Measurements from ENCODE around the gene RHOD.

RHOD gene

DNA sequence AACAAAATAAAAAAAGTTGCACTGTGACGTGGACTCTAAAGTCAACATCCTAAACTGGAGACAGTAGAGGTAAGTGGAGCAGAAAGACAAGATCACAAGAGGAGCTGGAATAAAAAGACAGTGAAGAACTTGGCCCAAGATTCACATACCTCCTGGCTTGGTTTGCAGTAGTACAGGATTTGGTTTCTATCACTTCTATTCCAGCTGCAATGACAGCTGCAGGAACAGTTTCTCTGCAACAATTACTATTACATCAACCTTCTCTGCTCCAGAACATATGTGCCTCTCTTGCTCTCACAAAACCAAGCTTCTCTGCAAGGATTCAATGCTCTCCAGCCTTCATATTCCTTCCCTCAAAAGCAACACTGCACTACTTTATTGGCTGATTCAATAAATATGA lies 54.6 kb downstream of the RHOD start:
- H3K4me1 ChIP-seq (ENCODE audit: control insufficient read depth in 2 of 2, insufficient read depth in 2 of 2, low read length in 2 of 2), result peaks cover 3 to 5% of the 10 kb centered on the region in 2 donors
- H3K9ac ChIP-seq (ENCODE audit: low read depth in 1 of 2, low read length in 2 of 2), result no peak overlapping the region
- H3K4me3 ChIP-seq (ENCODE audit: low read length in 2 of 2), result no peak overlapping the region
- no peaks in the 10 kb centered on the region for H3K9me3 ChIP-seq (ENCODE audit: control insufficient read depth in 2 of 2, low read length in 2 of 2)
- H3K27ac ChIP-seq (ENCODE audit: low read depth in 2 of 2, low read length in 2 of 2), result no peak overlapping the region
- H3K27me3 ChIP-seq (ENCODE audit: control insufficient read depth in 2 of 2, insufficient read depth in 2 of 2, low read length in 2 of 2), result no peaks in the 10 kb centered on the region
- no peaks in the 10 kb centered on the region for H3K36me3 ChIP-seq (ENCODE audit: control insufficient read depth in 2 of 2, insufficient read depth in 2 of 2, low read length in 2 of 2)

DNA sequence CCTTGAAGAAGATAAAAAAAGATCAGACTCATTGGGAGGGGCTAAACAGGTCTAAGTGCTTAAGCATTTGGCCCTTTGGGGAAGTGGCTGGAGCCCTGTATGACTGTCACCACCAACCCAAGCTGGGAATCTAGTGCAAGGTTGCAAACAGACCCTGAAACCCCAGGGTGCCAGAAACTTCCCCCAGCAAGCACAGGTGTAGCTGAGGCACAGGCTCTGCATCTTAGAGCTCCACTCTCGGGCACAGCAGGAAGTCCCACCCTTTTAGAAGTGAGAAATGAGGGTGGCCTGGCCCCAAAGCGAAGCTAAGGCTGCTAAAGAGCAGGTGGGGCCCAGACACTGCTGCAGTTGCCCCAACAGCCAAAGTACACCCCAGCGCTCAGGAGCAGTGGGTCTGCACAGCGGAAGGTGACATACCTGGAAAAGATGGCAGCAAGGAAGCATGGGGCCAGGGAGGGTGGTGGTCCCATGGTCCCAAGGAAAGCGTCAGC lies 56.6 kb downstream of the RHOD start:
- H3K4me1 ChIP-seq (ENCODE audit: control insufficient read depth in 2 of 2, insufficient read depth in 2 of 2, low read length in 2 of 2), result peaks cover 3 to 5% of the 10 kb centered on the region in 2 donors
- H3K36me3 ChIP-seq (ENCODE audit: control insufficient read depth in 2 of 2, insufficient read depth in 2 of 2, low read length in 2 of 2), result no peaks in the 10 kb centered on the region
- H3K27ac ChIP-seq (ENCODE audit: low read depth in 2 of 2, low read length in 2 of 2), result peak overlapping the region in 1 of 2 donors; percentile 38
- no peaks in the 10 kb centered on the region for H3K9me3 ChIP-seq (ENCODE audit: control insufficient read depth in 2 of 2, low read length in 2 of 2)
- no peaks in the 10 kb centered on the region for H3K27me3 ChIP-seq (ENCODE audit: control insufficient read depth in 2 of 2, insufficient read depth in 2 of 2, low read length in 2 of 2)
- no peak overlapping the region for H3K9ac ChIP-seq (ENCODE audit: low read depth in 1 of 2, low read length in 2 of 2)
- H3K4me3 ChIP-seq (ENCODE audit: low read length in 2 of 2), result no peak overlapping the region

DNA sequence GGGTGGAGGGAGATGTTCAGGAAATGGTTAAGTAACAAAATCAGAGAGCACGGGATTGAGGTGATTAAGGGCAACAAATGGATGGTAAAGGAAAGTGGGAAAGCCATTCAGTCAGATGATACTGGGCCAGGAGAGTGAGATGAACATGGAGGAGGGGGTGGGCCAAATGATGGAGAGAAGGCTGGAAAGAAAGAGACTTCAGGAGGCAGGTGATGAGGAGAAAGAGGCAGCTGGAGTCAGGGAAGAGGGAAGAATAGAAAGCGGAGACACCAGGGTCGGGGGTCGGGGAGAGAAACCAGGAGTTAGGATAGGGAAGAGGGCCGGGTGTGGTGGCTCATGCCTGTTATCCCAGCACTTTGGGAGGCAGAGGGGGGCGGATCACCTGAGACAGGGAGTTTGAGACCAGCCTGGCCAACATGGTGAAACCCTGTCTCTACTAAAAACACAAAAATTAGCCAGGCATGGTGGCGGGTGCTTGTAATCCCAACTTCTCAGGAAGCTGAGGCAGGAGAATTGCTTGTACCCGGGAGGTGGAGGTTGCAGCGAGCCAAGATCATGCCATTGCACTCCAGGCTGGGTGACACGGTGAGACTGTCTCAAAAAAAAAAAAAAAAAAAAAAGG lies 57.7 kb downstream of the RHOD start:
- peaks cover 3 to 5% of the 10 kb centered on the region in 2 donors for H3K4me1 ChIP-seq (ENCODE audit: control insufficient read depth in 2 of 2, insufficient read depth in 2 of 2, low read length in 2 of 2)
- H3K27me3 ChIP-seq (ENCODE audit: control insufficient read depth in 2 of 2, insufficient read depth in 2 of 2, low read length in 2 of 2), result no peaks in the 10 kb centered on the region
- no peak overlapping the region for H3K9ac ChIP-seq (ENCODE audit: low read depth in 1 of 2, low read length in 2 of 2)
- H3K27ac ChIP-seq (ENCODE audit: low read depth in 2 of 2, low read length in 2 of 2), result no peak overlapping the region
- H3K36me3 ChIP-seq (ENCODE audit: control insufficient read depth in 2 of 2, insufficient read depth in 2 of 2, low read length in 2 of 2), result no peaks in the 10 kb centered on the region
- no peak overlapping the region for H3K4me3 ChIP-seq (ENCODE audit: low read length in 2 of 2)
- H3K9me3 ChIP-seq (ENCODE audit: control insufficient read depth in 2 of 2, low read length in 2 of 2), result no peaks in the 10 kb centered on the region

DNA sequence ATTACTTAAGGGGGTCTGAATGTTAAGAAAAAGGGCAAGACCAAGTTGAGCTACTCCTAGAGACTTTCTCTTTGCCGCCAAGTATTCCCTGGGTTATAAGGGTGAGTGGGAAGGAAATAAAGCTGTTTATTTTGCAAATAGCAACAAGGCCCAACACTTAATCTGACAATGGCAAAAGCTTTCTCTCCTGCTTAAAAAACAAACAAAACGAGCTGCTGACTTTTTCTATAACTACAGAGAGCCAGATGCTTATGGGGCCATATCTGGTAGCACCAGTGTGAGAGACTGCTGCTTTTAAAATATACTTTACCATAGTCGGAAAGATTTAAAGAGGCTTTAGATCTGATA lies 60.1 kb downstream of the RHOD start:
- no peaks in the 10 kb centered on the region for H3K36me3 ChIP-seq (ENCODE audit: control insufficient read depth in 2 of 2, insufficient read depth in 2 of 2, low read length in 2 of 2)
- H3K27ac ChIP-seq (ENCODE audit: low read depth in 2 of 2, low read length in 2 of 2), result no peak overlapping the region
- H3K9me3 ChIP-seq (ENCODE audit: control insufficient read depth in 2 of 2, low read length in 2 of 2), result no peaks in the 10 kb centered on the region
- H3K4me1 ChIP-seq (ENCODE audit: control insufficient read depth in 2 of 2, insufficient read depth in 2 of 2, low read length in 2 of 2), result peaks cover 5 to 11% of the 10 kb centered on the region in 2 donors
- no peaks in the 10 kb centered on the region for H3K27me3 ChIP-seq (ENCODE audit: control insufficient read depth in 2 of 2, insufficient read depth in 2 of 2, low read length in 2 of 2)
- peak overlapping the region in 1 of 2 donors; percentile 17 for H3K9ac ChIP-seq (ENCODE audit: low read depth in 1 of 2, low read length in 2 of 2)
- H3K4me3 ChIP-seq (ENCODE audit: low read length in 2 of 2), result no peak overlapping the region

DNA sequence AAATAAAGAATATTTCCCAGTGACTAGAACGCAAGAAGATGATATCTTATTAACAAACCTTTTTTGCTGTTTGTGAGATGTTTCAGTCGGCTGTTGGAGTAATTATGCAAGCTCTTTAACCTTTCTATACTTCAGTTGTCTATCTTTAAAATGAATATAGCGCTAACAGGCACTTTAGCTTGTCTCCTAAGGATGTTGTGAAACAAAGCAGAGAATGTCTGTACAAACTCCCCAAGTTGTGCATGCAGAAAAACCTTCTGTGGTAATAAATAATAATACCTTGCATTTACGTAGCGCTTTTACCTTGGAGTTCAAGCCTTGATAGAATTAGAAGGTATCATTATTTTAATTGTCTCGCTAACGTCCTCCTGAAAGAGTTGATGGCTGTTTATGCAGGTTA lies 60.5 kb downstream of the RHOD start:
- Histone ChIP-seq H3K27me3 (ENCODE audit: control insufficient read depth in 2 of 2, insufficient read depth in 2 of 2, low read length in 2 of 2) (no peaks in the 10 kb centered on the region), H3K9me3 (ENCODE audit: control insufficient read depth in 2 of 2, low read length in 2 of 2) (no peaks in the 10 kb centered on the region), H3K9ac (ENCODE audit: low read depth in 1 of 2, low read length in 2 of 2) (peak overlapping the region; percentile 63 to 96), H3K4me3 (ENCODE audit: low read length in 2 of 2) (peak overlapping the region; percentile 67 to 69), H3K27ac (ENCODE audit: low read depth in 2 of 2, low read length in 2 of 2) (peak overlapping the region in 1 of 2 donors; percentile 96), H3K36me3 (ENCODE audit: control insufficient read depth in 2 of 2, insufficient read depth in 2 of 2, low read length in 2 of 2) (no peaks in the 10 kb centered on the region), H3K4me1 (ENCODE audit: control insufficient read depth in 2 of 2, insufficient read depth in 2 of 2, low read length in 2 of 2) (peaks cover 5 to 14% of the 10 kb centered on the region in 2 donors)

DNA sequence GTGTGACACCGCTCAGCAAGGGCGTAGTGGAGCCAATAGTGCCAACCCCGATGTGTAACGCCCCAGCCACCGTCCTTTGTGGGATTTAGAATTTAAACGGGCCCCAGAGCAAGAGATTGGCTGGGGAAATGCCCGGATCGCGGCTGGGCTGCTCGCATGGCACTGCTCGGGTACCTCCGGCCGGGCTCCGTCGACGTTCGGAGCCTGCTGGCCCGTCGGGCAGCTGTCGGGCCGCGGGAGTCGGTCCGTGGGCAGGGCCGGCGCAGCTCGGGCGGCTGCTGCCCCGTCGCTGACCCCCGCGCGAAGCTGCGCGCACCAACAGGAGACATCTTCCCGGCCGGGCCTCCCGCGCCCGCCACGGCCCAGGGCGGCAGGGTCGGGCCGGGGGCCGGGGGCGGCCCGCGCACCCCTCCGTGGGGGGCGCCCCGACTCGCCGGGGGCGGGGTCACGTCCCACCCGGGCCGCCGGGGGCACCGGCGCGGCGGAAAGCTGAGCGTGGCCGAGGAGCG lies 61.1 kb downstream of the RHOD start:
- Histone ChIP-seq H3K27ac (ENCODE audit: low read depth in 2 of 2, low read length in 2 of 2) (peak overlapping the region; percentile 95 to 96), H3K9ac (ENCODE audit: low read depth in 1 of 2, low read length in 2 of 2) (peak overlapping the region; percentile 63 to 96), H3K4me1 (ENCODE audit: control insufficient read depth in 2 of 2, insufficient read depth in 2 of 2, low read length in 2 of 2) (peaks cover 5 to 14% of the 10 kb centered on the region in 2 donors), H3K9me3 (ENCODE audit: control insufficient read depth in 2 of 2, low read length in 2 of 2) (no peaks in the 10 kb centered on the region), H3K36me3 (ENCODE audit: control insufficient read depth in 2 of 2, insufficient read depth in 2 of 2, low read length in 2 of 2) (no peaks in the 10 kb centered on the region), H3K27me3 (ENCODE audit: control insufficient read depth in 2 of 2, insufficient read depth in 2 of 2, low read length in 2 of 2) (no peaks in the 10 kb centered on the region), H3K4me3 (ENCODE audit: low read length in 2 of 2) (peak overlapping the region; percentile 67 to 69)

DNA sequence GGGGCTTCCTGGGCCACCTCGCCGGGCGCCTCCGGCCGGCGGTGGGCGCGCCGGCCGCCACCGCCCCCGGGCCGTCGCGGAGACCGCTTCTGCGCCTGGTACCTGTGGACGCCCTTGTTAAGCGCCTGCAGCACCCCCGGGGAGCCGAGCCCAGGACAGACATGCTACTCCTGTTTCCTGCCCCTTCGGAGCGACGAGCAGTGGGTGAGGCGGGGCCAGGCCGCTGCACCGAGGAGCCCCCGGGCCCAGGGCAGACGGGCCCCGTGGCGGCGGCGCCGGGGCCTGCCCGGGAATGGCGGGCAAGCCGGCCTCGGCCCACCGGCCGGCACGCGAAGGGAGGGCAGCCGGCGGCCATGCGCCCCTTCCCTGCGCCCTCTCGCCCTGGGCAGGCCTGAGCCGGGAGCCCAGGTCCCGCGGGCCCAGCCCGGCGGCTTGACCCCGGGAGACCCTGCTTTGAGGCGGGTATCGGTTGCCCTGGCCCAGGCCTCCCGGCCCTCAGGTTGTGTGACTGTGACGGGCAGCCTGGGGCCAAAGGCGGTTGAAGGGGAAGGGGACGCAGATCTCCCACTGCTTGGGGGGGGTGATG lies 61.6 kb downstream of the RHOD start:
- no peaks in the 10 kb centered on the region for H3K27me3 ChIP-seq (ENCODE audit: control insufficient read depth in 2 of 2, insufficient read depth in 2 of 2, low read length in 2 of 2)
- peak overlapping the region; percentile 95 to 96 for H3K27ac ChIP-seq (ENCODE audit: low read depth in 2 of 2, low read length in 2 of 2)
- H3K4me1 ChIP-seq (ENCODE audit: control insufficient read depth in 2 of 2, insufficient read depth in 2 of 2, low read length in 2 of 2), result peaks cover 5 to 14% of the 10 kb centered on the region in 2 donors
- peak overlapping the region; percentile 67 to 69 for H3K4me3 ChIP-seq (ENCODE audit: low read length in 2 of 2)
- peak overlapping the region; percentile 75 to 96 for H3K9ac ChIP-seq (ENCODE audit: low read depth in 1 of 2, low read length in 2 of 2)
- no peaks in the 10 kb centered on the region for H3K9me3 ChIP-seq (ENCODE audit: control insufficient read depth in 2 of 2, low read length in 2 of 2)
- peaks cover 0 to 4% of the 10 kb centered on the region in 2 donors for H3K36me3 ChIP-seq (ENCODE audit: control insufficient read depth in 2 of 2, insufficient read depth in 2 of 2, low read length in 2 of 2)

DNA sequence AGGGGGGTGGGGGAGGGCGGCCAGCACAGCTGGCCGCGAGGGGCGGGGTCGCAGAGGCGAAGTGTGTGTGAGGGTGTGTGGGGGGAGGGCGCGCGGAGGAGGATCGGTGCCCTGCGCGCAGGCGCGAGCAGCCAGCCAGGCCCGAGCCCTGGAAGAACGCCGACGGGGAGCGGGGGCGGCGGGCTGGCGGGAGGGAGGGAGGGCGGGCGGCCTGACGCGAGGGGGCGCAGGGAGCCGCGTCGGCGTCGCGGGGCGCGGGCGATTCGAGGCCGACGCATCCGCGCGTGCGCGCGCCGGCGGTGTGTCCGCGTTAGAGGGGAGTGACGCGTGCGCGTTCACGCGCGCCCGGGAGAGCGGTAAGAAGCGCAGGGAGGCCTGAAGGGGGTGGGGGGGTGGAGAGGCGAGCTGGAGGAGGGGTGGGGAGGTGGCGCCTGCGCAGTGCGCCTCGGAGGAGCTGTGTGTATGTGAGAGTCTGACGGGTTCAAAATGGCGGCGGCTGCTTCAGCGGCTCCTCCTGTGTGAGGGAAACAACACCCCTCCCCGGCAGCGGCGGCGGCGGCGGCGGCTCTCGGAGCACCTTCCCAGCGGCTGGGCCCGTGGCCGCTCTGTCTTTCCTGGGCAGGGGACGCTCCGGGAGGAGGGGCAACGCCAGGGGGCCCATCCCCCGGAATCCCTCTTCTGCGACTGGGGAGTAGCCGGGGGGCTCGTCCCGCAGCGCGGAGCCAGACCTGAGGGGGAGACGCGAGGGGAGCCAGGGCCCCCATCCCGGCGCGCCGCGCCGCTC lies 62.3 kb downstream of the RHOD start, which contains the start of gene KDM2A:
KDM2A (plus strand) TSS at position 463 of the 784 bp plus-strand sequence. CDS start 2,054 bp downstream, outside the sequence.
- no peaks in the 10 kb centered on the region for H3K27me3 ChIP-seq (ENCODE audit: control insufficient read depth in 2 of 2, insufficient read depth in 2 of 2, low read length in 2 of 2)
- H3K4me1 ChIP-seq (ENCODE audit: control insufficient read depth in 2 of 2, insufficient read depth in 2 of 2, low read length in 2 of 2), result peaks cover 8 to 14% of the 10 kb centered on the region in 2 donors
- H3K27ac ChIP-seq (ENCODE audit: low read depth in 2 of 2, low read length in 2 of 2), result peak within 1 kb of the TSS; percentile 95 to 96
- peak within 1 kb of the TSS; percentile 92 to 96 for H3K9ac ChIP-seq (ENCODE audit: low read depth in 1 of 2, low read length in 2 of 2)
- no peaks in the 10 kb centered on the region for H3K9me3 ChIP-seq (ENCODE audit: control insufficient read depth in 2 of 2, low read length in 2 of 2)
- H3K36me3 ChIP-seq (ENCODE audit: control insufficient read depth in 2 of 2, insufficient read depth in 2 of 2, low read length in 2 of 2), result peaks cover 0 to 9% of the 10 kb centered on the region in 2 donors
- peak within 1 kb of the TSS; percentile 88 to 93 for H3K4me3 ChIP-seq (ENCODE audit: low read length in 2 of 2)

DNA sequence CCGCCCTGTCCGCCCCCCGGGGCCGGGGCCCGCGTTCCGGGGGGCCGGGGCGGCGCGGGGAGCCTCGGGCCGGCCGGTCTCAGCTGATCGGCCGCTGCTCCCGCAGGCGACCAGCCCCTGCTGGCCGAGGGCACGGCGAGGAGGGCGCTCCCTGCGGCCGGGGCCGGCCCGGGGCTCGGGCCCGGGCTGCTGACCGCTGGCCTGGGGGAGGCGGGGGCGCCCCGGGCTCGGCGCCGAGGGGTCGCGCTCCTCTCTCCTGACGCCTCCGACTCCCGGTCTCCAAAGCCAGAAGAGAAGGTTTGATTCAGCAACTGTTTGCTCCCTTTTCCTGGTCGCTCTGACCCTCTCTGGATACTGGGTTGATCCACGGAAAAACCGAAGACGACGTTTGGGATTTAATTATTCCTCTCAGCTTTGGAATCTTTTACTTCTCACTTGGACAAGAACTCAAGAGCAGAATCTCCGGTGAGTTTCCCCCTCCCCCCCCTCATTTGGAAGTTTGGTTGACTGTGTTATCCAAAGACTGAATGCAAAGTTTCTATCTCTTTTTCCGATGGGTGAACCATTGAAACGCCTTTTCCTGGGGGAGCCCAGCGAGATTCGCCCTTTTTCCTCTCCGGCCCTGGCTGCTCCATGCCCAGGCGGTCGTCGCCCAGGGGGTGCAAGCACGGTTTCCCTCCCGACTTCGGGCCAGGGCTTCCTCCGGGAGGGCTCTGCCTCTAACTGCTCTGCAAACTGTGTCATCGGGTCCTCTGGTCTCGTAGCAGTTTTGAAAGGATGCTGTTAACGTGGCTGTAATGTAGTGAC lies 63.1 kb downstream of the RHOD start:
- no peaks in the 10 kb centered on the region for H3K9me3 ChIP-seq (ENCODE audit: control insufficient read depth in 2 of 2, low read length in 2 of 2)
- peaks cover 8 to 9% of the 10 kb centered on the region in 2 donors for H3K4me1 ChIP-seq (ENCODE audit: control insufficient read depth in 2 of 2, insufficient read depth in 2 of 2, low read length in 2 of 2)
- peak overlapping the region; percentile 88 to 93 for H3K4me3 ChIP-seq (ENCODE audit: low read length in 2 of 2)
- peak overlapping the region; percentile 90 to 92 for H3K27ac ChIP-seq (ENCODE audit: low read depth in 2 of 2, low read length in 2 of 2)
- peaks cover 0 to 9% of the 10 kb centered on the region in 2 donors for H3K36me3 ChIP-seq (ENCODE audit: control insufficient read depth in 2 of 2, insufficient read depth in 2 of 2, low read length in 2 of 2)
- H3K9ac ChIP-seq (ENCODE audit: low read depth in 1 of 2, low read length in 2 of 2), result peak overlapping the region; percentile 88 to 92
- H3K27me3 ChIP-seq (ENCODE audit: control insufficient read depth in 2 of 2, insufficient read depth in 2 of 2, low read length in 2 of 2), result no peaks in the 10 kb centered on the region
